Body of pancreas (tissue), 4 donors: ENCODE measurements around the gene PASK. TPM values are rescaled to one million over a fixed set of nuclear protein-coding genes. Genes with fewer than 3 reads are reported as not detected.

Experiments
- ATAC-seq: fragments of 150-250 bp; one replicate; pipeline ENCODE4 v1.9.1; 2016
- DNase-seq, 4 donors: peaks; one replicate each; pipeline ENCODE4 v3.0.0-alpha.2; 2019
- H3K27ac ChIP-seq, 4 donors: fragments of 200-600 bp; sonication (generic); 1 replicate in 3 of 4; 2 replicates in 1 of 4; pipeline versions ENCODE4 v1.5.1 to v1.6.1; 2016 to 2019; ENCODE audit warnings: mild to moderate bottlenecking in 1 of 4, mixed read lengths in 1 of 4, moderate library complexity in 1 of 4
- H3K27me3 ChIP-seq, 2 donors: fragments of 200-600 bp; sonication (generic); one replicate each; pipeline ENCODE4 v1.6.0; 2016; ENCODE audit warnings: mild to moderate bottlenecking in 1 of 2
- H3K36me3 ChIP-seq, 2 donors: fragments of 200-600 bp; sonication (generic); replicated peaks in 1 of 2; 2 replicates each; pipeline ENCODE4 v1.5.1; 2016; ENCODE audit warnings: low read depth in 2 of 2; ENCODE audit not compliant: insufficient read depth in 1 of 2
- H3K4me1 ChIP-seq: fragments of 200-600 bp; sonication (generic); one replicate; pipeline ENCODE4 v1.6.0; 2016
- H3K4me3 ChIP-seq, 2 donors: fragments of 200-600 bp; sonication (generic); 1 replicate in 1 of 2; 2 replicates in 1 of 2; pipeline ENCODE4 v1.5.1; 2016 to 2019
- H3K9me3 ChIP-seq, 3 donors: fragments of 200-600 bp; sonication (generic); 1 replicate in 2 of 3; 2 replicates in 1 of 3; pipeline ENCODE4 v1.5.1; 2016
- CTCF ChIP-seq, 7 experiments: fragments of 450-650 bp in 4 of 7; fragments of 200-600 bp in 3 of 7; sonication (generic) in 3 of 7; IDR thresholded peaks; one replicate each; pipeline ENCODE4 v1.5.1; 2016 to 2019; ENCODE audit warnings: antibody characterized with exemption in 7 of 7
- POLR2A ChIP-seq, 3 donors: fragments of 450-650 bp; IDR thresholded peaks; one replicate each; pipeline ENCODE4 v1.6.1; 2016; ENCODE audit warnings: antibody characterized with exemption in 3 of 3, mild to moderate bottlenecking in 2 of 3
- WGBS, 2 donors: methylation state at CpG; one replicate each; pipeline ENCODE4 v1.1.5; 2017; 5-methylcytosine and 5-hydroxymethylcytosine counted together
- intact Hi-C: fragments of 100-400 bp; cut with DNase I; formaldehyde crosslinking; loops from one replicate; pipeline ENCODE4 v1.15.1; 2023
- total RNA-seq, 2 donors: library from RNA; depleted of rRNA; stranded (reverse); fragments of >200 nt; gene quantifications; one replicate each; pipeline ENCODE4 v1.1.0, GENCODE V29; 2016

PASK gene
- total RNA-seq, 2 donors from 2014 or later, result 7.5 to 15.8 TPM

DNA sequence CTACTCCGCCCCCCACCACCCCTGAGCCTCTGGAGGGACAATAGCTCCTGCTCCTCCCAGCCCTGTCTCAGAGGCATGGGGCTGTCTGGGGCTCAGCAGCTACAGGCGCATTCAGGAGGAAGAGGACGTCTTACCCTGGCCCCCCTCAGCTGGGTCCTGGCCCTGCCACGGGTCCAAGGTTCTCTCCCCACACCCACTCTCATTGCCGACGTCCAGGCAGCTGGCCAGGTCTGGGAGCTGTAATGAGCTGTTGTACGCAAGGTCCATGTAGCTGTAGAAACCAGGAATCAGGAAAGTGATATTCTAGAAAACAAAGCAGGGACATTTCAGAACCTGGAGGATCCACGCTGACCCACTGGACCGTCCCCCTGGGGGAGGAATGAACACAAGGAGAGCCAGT lies 13.5 kb downstream of the PASK start:
- Histone ChIP-seq H3K4me3 (no peak overlapping the region), H3K27me3 (no peaks in the 10 kb centered on the region), H3K4me1 (no peaks in the 10 kb centered on the region), H3K36me3 (peaks cover 0 to 5% of the 10 kb centered on the region in 2 donors), H3K9me3 (no peaks in the 10 kb centered on the region), H3K27ac (no peak overlapping the region)
- DNase-seq (peak in 1 of 4 donors; percentile 26), ATAC-seq (no peak)
- WGBS, 2 donors, result 68 to 78% methylated on average over 4 to 9 of the region's 9 CpGs
- intact Hi-C loops, result no loop called here
- no peak for TF ChIP-seq CTCF (IDR thresholded peaks at IDR 0.05)
- no peak for TF ChIP-seq POLR2A (IDR thresholded peaks at IDR 0.05)

DNA sequence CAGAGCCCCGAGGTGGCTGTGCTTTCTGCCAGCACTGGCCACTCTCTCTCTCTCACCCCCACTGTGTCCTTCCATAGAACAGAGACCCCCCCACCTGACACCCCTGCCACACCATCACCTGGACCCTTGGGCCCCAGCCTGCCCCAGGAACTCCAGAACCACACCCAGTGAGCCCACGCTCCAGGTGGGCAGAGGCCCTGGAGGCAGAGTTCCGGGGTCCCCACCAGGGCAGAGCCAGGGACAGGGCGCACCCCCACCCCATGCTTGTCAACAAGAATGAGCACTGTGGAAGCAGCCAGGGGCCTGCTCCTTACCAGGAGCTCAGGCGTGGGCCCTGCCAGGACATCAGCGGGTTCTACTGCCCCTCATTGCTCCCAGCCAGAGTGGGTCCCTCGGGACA lies 14.6 kb downstream of the PASK start:
- 91 to 93% methylated on average over 6 to 7 of the region's 7 CpGs for WGBS, 2 donors
- TF ChIP-seq CTCF (IDR thresholded peaks at IDR 0.05), result no peak
- TF ChIP-seq POLR2A (IDR thresholded peaks at IDR 0.05), result no peak
- DNase-seq (no peak), ATAC-seq (no peak)
- Histone ChIP-seq H3K4me3 (no peak overlapping the region), H3K4me1 (no peaks in the 10 kb centered on the region), H3K27ac (no peak overlapping the region), H3K27me3 (no peaks in the 10 kb centered on the region), H3K36me3 (peaks cover 0 to 5% of the 10 kb centered on the region in 2 donors), H3K9me3 (no peaks in the 10 kb centered on the region)
- intact Hi-C loops, result no loop called here

DNA sequence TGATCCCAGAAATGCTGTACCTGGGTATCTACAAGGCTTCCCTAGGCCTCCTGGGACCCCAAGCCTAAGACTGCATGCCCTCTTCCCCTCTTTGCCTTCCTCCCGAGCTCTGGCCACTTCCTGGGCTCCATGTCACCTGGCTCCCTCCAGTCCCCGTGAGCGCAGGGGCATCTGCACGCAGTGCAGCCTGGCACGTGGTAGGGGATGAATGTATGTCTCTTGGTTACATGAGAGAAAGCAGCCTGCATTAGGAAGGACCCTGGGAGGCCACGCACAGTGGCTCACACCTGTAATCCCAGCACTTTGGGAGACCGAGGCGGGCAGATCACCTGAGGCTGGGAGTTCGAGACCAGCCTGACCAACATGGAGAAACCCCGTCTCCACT lies 15.8 kb downstream of the PASK start:
- DNase-seq, result no peak
- TF ChIP-seq CTCF (IDR thresholded peaks at IDR 0.05) (no peak), POLR2A (IDR thresholded peaks at IDR 0.05) (no peak)
- H3K27me3 ChIP-seq, result no peaks in the 10 kb centered on the region
- 89 to 93% methylated on average over 9 to 10 of the region's 10 CpGs for WGBS, 2 donors
- no peaks in the 10 kb centered on the region for H3K9me3 ChIP-seq
- no peaks in the 10 kb centered on the region for H3K4me1 ChIP-seq
- intact Hi-C loops, result no loop called here
- ATAC-seq, result no peak
- H3K4me3 ChIP-seq, result no peak overlapping the region
- no peak overlapping the region for H3K27ac ChIP-seq
- peaks cover 0 to 5% of the 10 kb centered on the region in 2 donors for H3K36me3 ChIP-seq

DNA sequence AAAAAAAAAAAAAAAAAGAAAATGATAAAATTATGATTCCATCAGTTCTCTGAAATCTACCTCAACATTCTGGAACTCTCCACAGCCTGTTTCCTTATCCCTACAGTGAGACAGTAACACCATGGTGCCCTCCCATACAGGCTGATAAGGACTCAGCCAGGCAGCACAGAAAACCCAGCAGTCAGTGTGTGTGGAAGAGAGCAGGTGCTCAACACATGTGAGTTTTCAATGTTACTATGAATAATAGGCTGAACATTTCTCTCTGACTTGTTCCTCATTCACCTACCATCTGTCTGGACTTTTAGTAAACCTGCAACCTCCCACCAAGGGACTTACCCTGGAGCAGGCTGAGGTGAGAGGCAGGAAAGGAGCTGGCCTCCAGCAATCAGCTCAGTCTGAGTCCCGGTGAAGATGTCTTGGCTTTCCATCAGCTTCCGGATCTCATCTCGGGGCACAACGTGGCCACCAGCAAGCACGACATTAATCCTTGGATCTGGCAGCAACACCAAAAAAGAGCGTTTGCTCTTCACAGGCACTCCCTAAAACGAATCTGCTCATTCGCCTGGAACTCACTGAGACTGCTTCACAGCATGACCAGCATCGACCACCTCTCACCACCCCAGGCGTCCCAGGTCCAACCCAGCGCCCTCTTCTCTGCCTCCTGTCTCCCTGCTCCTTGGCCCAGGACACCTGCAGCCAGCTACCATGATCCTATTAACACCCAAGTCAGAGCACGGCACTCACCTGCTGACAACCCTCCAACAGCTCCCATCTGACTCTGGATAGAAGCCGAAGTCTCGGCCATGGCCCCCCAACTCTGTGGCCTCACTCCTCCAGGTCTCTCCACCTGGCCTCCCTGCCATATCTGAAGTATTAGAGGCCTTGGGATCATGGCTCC lies 16.5 kb downstream of the PASK start:
- no peak overlapping the region for H3K27ac ChIP-seq
- 77 to 78% methylated on average over 12 to 14 of the region's 14 CpGs for whole genome bisulfite sequencing, 2 donors
- no peak overlapping the region for H3K4me3 ChIP-seq
- no peaks in the 10 kb centered on the region for H3K27me3 ChIP-seq
- intact Hi-C loops, result no loop called here
- H3K36me3 ChIP-seq, result peaks cover 0 to 3% of the 10 kb centered on the region in 2 donors
- no peaks in the 10 kb centered on the region for H3K9me3 ChIP-seq
- ATAC-seq, result no peak
- DNase-seq, result peak in 2 of 4 donors; percentile 22 to 40
- TF ChIP-seq CTCF (IDR thresholded peaks at IDR 0.05) (no peak), POLR2A (IDR thresholded peaks at IDR 0.05) (no peak)
- H3K4me1 ChIP-seq, result no peaks in the 10 kb centered on the region

DNA sequence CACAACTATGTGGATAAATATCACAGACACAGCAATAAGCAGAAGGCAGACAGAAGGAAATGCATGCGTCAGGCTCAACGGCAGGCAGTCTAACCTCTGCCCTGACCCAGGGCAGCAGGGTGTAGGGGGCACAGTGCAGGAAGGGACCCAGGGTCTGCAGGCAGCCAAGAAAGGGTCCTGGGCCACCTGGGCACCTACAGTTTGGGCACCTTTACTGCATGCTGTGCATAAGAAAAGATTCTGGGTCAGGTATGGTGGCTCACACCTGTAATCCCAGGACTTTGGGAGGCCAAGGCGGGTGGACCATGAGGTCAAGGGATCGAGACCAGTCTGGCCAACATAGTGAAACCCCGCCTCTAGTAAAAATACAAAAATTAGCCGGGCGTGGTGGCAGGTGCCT lies 17.7 kb downstream of the PASK start:
- Histone ChIP-seq H3K9me3 (no peaks in the 10 kb centered on the region), H3K27me3 (no peaks in the 10 kb centered on the region), H3K4me3 (no peak overlapping the region), H3K36me3 (peaks cover 0 to 1% of the 10 kb centered on the region in 2 donors), H3K27ac (no peak overlapping the region), H3K4me1 (no peaks in the 10 kb centered on the region)
- ATAC-seq (no peak), DNase-seq (no peak)
- WGBS, 2 donors, result 92 to 96% methylated on average over 6 to 7 of the region's 7 CpGs
- TF ChIP-seq POLR2A (IDR thresholded peaks at IDR 0.05), result no peak
- TF ChIP-seq CTCF (IDR thresholded peaks at IDR 0.05), result no peak
- intact Hi-C loops, result no loop called here
